Middle frontal gyrus (tissue), 1 donor: ENCODE data around the gene B4GALT6.
"Not testable (repeated sequence)": the region's sequence is repeated elsewhere in the genome, so short reads cannot be mapped to it uniquely, and the experiment has no call there.

Source experiments
- DNase-seq: peaks from one replicate; pipeline ENCODE4 v3.0.0-alpha.2; 2015; ENCODE audit warnings: low spot score; ENCODE audit errors: extremely low spot score

Gene B4GALT6, protein sequence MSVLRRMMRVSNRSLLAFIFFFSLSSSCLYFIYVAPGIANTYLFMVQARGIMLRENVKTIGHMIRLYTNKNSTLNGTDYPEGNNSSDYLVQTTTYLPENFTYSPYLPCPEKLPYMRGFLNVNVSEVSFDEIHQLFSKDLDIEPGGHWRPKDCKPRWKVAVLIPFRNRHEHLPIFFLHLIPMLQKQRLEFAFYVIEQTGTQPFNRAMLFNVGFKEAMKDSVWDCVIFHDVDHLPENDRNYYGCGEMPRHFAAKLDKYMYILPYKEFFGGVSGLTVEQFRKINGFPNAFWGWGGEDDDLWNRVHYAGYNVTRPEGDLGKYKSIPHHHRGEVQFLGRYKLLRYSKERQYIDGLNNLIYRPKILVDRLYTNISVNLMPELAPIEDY

DNA sequence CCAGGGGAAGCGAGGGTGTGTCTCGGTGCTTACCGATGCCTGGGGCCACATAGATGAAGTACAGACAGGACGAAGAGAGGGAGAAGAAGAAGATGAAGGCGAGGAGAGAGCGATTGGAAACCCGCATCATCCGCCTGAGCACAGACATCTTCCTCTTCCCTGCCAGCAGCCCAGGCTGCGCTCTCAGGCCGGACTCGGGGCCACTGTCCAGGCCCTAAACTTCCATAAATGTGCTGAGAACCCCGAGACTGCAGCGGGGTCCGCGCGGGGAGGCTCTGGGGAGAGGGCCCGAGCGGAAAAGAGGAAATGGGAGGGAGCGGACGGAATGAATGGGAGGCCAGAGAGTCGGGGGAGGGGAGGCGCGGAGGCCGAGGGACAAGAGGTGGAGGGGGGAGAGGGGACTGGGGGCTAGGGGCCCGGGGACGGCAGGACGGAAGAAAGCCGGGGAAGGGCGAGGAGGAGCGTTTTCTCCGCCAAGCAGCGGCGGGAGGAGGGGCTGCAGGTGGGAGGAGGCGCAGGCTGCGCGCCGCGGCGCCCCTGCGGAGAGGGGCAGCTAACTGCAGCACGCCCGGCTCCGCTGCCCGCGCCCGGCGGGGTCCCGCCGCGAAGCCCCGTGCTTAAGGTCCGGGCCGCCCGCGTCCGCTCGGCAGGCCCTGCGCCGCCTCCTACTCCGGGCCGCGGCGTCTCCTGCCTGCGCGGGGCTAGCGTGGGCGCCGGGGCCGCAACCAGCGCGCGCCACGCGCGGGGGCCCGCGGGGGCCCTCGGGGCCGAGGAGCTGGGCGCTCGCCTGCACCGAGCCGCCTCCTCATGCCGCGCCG, at the start of gene B4GALT6:
TSS of gene B4GALT6 (minus strand) at position 303 of the 818 bp plus-strand sequence. CDS start at position 148, 155 bp downstream.
- no peak for DNase-seq

DNA sequence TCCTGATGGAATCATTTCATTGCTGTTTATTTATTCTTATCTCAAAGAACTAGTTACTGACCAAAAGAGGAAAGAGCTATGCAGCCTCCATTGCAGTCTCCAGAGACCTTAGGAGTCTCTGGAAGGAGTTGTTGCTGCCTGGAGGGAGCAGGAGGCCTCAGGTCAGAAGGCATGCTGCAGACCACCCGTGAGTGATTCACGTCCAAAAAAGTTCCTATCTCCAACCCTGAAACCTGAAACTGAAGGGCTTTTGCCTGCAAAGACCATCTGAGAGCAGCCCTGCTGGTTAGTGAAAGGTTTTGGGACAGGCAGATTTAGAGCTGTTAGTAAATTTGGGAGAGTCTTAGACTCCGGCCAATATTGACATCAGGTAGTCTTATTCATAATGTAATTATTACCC, 47.2 kb upstream of the B4GALT6 start:
- no peak for DNase-seq

DNA sequence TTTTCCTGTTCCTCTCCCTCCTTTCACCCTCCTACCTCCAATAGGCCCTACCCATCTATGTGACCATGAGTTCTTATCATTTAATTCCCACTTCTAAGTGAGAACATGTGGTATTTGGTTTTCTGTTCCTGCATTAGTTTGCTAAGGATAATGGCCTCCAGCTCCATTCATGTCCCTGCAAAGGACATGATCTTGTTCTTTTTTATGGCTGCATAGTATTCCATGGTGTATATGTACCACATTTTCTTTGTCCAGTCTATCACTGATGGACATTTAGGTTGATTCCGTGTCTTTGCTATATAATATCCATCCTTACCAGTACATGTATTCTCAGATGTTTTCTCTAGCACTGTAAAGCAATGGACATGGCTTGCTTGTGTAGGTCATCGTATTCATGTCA, 44.8 kb upstream of the B4GALT6 start:
- not testable (repeated sequence) for DNase-seq

DNA sequence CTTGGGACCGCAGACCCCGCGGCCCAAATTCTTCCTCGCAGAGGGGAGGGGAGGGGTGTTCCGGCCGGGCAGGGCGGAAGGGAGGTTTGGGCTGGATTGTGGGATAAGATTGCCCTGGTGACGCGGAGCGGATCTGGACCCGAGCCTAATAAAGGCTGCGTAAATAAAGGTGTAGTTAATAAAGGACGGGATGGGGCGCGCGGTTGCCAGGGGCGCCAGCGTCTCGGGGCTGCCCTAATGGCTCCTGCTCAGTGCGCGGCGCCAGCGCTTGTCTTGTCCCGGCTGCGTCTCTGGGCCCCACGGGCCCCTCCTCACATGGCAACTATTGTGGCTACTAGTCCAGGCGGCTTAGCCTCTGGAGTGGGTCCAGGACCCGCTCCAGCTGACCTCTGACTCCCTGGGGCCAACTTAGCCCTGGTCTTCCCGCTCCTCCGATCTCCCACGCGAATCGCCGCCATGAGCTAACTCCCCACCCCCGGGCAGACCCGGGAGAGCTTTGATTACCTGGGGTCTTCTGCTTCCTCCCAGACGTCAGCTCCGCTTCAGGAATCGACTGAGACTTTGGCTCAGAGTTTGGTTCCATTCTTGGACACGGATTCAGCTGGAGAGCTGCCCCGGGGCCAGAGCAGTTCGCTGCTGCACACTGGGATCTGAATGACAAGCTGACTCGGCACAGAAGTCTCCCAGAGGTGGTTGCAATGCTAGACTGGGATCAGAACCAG, 39.8 kb upstream of the B4GALT6 start:
- DNase-seq = no peak

DNA sequence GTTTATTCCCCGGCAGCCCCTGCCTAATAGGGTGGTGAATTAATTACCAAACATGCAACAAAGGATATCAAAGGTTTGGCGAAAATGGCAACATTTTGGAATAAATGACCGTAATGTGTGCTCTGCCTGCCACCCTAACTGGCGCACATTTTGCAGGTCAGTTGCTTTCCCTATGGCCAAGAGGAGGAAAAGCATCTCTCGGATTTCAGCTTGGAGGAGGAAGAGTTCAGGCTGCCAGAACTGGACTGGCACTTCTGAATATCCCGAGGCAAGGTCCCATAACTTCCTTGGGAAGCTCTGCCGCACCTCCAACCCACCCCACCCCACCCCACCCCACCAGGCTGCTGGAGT, 39.2 kb upstream of the B4GALT6 start:
- DNase-seq = no peak

DNA sequence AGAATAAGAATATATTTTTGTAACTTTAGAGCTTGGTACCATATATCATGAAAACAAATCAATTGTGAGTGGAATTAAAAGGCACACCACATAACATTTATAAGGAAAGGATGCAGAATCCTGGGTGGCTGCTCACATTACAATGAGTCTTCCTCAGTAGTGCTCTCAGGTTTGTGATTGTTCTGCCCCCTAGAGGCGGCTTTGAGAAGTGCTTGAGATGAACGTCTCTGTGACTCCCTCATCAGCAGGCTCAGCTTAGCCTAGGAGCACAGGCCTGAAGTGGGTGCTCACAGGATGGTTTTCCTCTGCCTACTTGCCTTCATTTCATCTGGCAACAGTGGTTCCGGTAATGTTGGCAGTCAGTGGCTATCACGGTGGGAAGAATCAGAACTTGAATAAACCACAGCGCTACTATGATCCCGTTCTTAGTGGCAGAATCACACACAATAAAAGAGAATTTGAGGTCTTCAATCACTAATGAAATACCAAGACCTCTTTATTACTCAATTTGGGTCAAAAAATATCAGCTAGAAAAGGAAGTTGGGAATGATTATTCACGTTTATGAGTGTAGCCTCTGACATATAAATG, 38.1 kb upstream of the B4GALT6 start:
- peak; percentile 66 for DNase-seq

DNA sequence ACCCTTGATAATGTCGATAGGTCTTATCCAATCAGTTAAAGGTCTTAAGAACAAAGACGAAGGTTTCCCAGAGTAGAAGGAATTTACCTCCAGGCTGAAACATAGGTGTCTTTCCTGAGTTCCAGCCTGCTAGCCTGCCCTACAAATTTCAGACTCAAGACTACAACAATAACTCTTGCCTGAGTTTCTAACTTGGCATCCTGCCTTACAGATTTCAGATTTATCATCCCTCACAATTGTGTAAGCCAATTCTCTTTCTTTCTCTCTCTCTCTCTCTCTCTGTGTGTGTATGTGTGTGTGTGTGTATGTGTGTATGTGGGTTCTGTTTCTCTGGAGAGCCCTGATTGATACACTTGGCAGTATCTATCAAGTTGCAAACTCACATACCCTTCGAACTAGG, 37.2 kb upstream of the B4GALT6 start:
- no peak for DNase-seq

DNA sequence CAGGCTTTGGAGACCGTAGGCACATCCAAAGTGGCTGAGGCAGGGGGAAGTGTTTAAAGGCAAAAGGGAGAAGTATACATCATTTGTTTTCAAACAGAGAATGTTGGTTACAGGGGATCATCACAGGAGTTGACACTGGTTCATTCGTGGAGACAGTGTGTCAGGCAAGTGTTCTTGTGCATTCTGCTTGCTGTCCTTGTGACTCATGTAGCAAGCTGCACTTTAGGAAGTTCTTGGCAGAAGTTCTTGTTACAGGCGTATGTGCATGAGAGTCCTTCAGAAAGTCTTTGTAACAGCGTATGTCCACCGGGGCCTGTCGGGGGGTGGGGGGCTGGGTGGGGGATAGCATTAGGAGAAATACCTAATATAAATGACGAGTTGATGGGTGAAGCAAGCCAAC, 36.5 kb upstream of the B4GALT6 start:
- DNase-seq = no peak

DNA sequence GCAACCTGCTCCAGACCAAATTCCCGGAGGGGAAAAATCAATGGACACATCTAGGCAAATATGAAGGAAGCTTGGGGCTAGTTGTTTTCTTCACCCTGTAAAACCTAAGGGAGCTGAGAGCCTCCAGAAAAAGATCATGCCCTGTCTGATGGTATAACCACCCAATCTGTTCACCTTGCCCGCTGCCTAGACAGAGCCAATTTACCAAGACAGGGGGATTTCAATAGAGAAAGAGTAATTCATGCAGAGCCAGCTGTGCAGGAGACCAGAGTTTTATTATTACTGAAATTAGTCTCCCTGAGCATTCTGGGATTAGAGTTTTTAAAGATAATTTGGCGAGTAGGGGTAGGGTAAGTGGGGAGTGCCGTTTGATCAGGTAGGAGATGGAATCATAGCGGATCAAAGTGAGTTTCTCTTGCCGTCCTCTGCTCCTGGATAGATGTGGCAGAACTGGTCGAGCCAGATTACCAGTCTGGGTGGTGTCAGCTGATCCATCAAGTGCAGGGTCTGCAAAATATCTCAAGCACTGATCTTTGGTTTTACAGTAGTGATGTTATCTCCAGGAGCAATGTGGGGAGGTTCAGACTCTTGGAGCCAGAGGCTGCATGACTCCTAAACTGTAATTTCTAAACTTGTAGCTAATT, 35.1 kb upstream of the B4GALT6 start:
- DNase-seq = no peak

DNA sequence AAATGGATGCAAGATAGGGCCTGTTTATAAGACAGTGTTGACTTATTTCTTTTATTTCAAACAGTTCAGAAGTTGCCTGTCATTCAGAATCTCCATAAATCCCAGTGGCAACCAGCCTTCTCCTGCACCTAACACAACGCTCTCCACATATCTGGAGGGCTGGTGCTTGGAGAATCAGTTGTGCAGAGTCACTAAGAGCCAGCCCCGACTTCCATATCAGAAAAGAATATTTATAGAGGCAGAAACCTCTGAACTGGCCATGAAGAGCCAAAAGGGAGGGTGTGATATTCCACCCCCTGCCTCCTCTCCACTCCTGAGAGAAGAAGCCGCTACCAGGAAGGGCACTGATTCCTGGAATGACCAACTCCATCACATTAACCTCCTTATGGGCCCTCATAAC, 34.0 kb upstream of the B4GALT6 start:
- DNase-seq = no peak

DNA sequence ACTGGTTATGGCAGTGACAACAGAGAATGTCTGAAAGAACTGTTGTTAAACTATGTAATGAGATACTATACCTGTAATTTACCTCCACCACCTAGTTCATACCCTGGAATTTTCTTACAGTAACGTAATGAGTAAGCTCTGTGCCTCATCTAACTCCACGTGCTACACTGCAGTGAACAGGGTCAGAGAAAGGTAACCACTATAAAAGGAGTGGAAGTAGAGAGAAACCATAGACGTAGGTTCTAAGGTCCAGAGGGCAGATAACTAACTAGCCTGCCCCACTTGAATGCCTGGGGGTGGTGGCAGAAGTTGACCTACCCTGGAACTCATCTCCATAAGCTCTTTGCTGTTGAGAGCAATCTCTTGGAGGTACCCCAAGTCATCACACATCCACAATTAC, 32.0 kb upstream of the B4GALT6 start:
- no peak for DNase-seq

DNA sequence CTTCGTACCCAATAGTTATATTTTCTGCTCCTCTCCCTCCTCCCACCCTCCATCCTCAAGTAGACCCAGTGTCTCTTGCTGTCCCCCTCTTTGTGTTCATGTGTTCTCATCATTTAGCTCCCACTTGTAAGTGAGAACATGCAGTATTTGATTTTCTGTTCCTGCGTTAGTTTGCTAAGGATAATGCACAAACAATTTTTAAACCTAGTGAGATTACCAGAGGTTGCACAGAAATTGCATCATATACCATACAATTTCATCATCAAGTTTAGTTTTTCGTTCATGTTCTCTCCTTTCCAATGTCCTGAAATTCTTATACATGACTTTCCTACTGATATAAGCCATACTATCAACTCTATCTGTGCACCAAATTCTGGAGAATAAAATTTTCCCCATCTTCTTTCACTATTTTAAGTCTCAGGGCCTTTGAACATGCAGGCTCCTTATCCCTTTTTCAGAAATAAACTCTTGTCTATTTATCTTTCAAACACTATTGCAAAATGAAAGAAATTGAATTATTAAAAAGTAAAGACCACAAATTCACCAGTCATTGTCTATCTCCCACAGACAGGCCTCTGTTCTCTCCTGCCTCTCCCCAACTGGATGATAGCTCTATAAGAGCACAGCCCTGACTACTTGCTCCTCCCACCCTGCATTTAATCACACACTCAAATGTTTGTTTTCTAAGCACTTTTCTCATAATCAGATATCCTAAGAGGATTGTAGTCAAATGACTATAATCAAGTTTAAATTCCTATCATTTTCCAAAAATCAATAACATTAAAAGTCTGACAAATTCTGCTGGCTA, 27.2 kb upstream of the B4GALT6 start:
- DNase-seq = no peak

DNA sequence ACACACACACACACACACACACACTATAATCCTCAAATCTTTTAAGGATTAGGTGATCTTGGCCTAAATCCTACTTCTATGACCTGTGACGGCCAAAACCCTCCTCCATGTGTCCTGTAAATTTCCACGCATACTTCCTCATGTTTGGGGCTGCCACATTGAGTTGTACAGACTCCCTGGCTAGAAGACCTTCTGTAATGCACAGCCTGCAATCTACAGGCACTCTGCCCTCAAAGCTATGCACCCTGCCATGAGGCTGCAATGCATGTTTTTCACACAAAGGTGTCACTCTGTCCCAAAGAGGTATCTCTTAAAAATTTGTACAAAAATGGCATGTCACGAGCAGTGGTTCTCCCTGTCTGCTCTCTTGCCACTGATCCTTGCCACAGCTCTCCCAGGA, 26.4 kb upstream of the B4GALT6 start:
- no peak for DNase-seq

DNA sequence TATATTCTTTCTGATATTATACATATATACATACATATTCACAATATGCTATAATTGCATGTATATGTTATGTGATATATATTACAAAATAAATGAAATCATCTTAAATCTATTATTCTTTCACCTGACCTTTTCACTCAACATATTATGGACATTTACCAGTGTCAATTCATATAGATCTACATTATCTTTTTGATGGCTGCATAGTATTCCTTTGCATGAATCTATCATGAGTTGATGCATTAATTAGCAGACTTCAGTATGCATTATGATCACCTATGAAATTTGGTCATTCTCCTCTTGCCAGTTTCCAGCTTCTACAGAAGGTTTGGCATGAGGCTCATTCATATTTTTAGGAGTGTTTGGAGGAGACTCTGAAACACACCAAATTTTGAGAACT, 23.4 kb upstream of the B4GALT6 start:
- no peak for DNase-seq

DNA sequence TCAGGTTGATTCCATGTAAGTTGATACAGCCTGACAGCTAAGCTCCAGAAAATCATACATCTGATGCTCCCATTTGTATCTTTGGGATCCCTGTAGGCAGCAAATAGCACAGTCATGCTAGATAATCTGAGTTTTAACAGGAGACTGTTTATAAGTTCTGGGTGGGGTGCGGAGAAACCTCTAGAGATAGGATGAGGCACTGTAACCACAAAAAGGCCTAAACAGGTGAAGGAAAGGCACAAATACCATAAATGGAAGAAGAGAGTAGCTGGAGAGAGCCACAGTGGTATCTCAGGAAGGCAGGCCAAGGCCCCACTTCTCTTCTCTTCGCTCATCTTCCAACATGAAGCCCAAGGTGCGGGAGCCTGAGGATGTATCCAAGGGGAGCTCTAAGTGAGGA, 18.1 kb upstream of the B4GALT6 start:
- DNase-seq = no peak

DNA sequence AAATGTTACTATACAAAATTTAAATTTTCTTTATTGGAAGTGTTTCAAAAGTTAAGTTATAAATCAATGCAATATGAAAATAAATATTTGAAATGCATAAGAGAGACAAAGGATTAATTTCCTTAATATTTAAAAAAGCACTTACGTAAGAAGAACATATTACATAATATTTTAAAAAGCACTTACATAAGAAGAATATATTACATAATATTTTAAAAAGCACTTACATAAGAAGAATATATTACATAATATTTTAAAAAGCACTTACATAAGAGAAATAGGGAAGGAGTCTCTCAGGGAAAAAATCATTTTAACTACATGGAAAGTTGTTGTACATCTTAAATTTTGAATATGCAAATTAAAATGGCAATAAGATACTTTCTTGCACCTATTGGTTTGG, 17.4 kb upstream of the B4GALT6 start:
- no peak for DNase-seq

DNA sequence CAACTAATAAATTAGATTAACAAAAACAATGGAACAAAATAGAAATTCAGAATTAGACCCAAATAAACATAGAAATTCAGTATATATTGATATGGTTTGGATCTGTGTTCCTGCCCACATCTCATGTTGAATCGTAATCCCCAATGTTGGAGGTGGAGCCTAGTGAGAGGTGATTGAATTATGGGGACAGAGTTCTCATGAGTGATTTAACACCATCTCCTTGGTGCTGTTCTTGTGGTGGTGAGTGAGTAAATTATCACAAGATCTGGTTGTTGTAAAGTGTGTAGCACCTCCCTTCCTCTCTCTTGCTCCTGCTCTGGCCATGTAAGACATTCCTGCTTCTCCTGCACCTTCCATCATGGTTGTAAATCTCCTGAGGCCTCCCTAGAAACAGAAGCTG, 16.6 kb upstream of the B4GALT6 start:
- DNase-seq = no peak

DNA sequence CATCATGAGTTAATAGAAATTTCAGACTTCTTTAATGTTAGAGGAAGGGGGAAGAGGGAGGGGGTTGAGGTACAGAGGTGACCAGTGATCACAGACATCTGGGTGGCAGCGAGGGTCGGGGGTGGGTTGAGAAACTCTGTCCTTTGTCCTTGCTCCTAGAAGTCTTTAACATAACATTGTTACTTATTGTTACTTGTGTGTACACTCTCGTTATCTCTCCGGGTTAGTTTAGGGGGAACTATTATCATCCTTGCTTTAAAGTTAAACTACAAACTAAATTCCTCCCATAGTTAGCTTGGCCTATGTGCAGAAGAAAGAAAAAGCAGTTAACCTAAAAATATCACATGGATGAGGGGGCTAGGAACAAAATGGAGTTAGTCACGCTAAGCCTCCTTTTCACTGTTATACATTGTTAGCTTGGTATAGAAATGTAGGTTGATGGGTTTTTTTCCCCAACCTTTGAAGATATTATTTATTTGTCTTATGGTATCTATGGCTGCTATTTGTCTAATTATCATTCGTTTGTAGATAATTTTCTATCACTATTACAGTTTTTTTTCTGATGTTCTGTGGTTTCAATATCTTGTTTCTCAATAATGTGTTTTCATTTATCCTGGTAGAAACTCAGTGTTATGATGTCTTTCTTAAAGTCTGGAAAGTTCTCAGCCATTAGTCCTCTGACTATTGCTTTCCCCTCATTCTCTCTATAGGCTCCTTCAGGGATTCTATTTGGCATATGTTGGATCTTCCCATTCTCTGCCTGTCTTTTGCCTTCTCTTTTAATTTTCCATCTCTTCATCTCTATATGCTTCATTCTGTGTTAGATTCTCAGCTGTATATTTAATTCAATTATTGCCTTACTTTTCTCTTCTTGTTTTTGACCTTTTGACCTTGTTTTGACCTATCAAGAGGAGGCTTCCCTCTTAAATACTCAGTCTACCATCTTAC, 13.2 kb upstream of the B4GALT6 start:
- no peak for DNase-seq

DNA sequence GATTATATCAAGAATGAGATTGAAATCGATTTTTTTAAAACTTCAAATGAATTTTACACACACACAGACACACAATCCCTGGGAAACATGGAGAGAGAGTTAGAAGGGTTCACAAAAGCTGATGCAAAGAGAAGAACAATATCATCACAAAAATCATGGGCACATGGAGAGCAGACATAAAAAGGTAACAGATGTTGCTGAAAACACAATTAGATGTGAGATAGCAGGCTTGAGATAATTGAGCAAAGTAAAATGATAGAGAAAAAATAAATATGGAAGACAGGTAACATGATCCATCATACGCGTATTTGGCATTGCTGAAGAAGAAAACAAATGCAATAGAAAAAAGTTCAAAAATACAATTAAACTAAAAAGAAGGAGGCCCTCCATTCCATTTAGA, 11.6 kb upstream of the B4GALT6 start:
- DNase-seq = no peak
